GM18508 (cell line): ENCODE measurements around the gene DPP6.

ENCODE experiments used
- ATAC-seq: cut with Tn5 transposase; IDR thresholded peaks from one replicate; pipeline ENCODE4 v1.9.1; 2021; ENCODE audit warnings: moderate number of reproducible peaks; ENCODE audit not compliant: insufficient read depth, unreplicated experiment

Gene DPP6

GRCh38 chr7:154862153-154862791 is 810.1 kb downstream of the DPP6 start:
- no peak for ATAC-seq

- ATAC-seq: no peak
Observed at GRCh38 chr7:154863766-154864522, 811.7 kb downstream of the DPP6 start.

- no peak for ATAC-seq
Observed at GRCh38 chr7:154864523-154864891, 812.3 kb downstream of the DPP6 start.

- no peak for ATAC-seq
Observed at GRCh38 chr7:154865984-154866685, 813.9 kb downstream of the DPP6 start.

- peak; percentile 66 for ATAC-seq
Observed at GRCh38 chr7:154867068-154867467, 814.9 kb downstream of the DPP6 start.

GRCh38 chr7:154868921-154869320 is 816.7 kb downstream of the DPP6 start:
- ATAC-seq: no peak

- no peak for ATAC-seq
Observed at GRCh38 chr7:154869436-154869835, 817.2 kb downstream of the DPP6 start.

GRCh38 chr7:154871507-154871906 is 819.3 kb downstream of the DPP6 start:
- no peak for ATAC-seq

GRCh38 chr7:154871928-154872750 is 819.9 kb downstream of the DPP6 start:
- ATAC-seq: no peak

- no peak for ATAC-seq
Observed at GRCh38 chr7:154872811-154873499, 820.8 kb downstream of the DPP6 start.

- ATAC-seq: no peak
Observed at GRCh38 chr7:154873500-154874121, 821.4 kb downstream of the DPP6 start.

- no peak for ATAC-seq
Observed at GRCh38 chr7:154874409-154875113, 822.4 kb downstream of the DPP6 start.

GRCh38 chr7:154875297-154875696 is 823.1 kb downstream of the DPP6 start:
- no peak for ATAC-seq

GRCh38 chr7:154876516-154876915 is 824.3 kb downstream of the DPP6 start:
- no peak for ATAC-seq

- no peak for ATAC-seq
Observed at GRCh38 chr7:154877031-154877430, 824.8 kb downstream of the DPP6 start.

- ATAC-seq: no peak
Observed at GRCh38 chr7:154879629-154880028, 827.4 kb downstream of the DPP6 start.

GRCh38 chr7:154880513-154880912 is 828.3 kb downstream of the DPP6 start:
- ATAC-seq: no peak

- no peak for ATAC-seq
Observed at GRCh38 chr7:154881026-154881425, 828.8 kb downstream of the DPP6 start.

- ATAC-seq: no peak
Observed at GRCh38 chr7:154881526-154881925, 829.3 kb downstream of the DPP6 start.
